Left ventricle myocardium inferior (tissue), 1 donor: ENCODE results near the gene EEA1. TPM values are rescaled to one million over a fixed set of nuclear protein-coding genes. Genes with fewer than 3 reads are reported as not detected.

Source experiments
- DNase-seq: peaks from one replicate; pipeline ENCODE4 v3.0.0-alpha.2; 2020
- H3K27ac ChIP-seq: fragments of 200-600 bp; replicated peaks from 2 replicates; pipeline ENCODE4 v1.8.0; 2021
- H3K27me3 ChIP-seq: fragments of 200-600 bp; 2 replicates; pipeline ENCODE4 v1.8.0; 2021; ENCODE audit warnings: low read depth
- H3K36me3 ChIP-seq: fragments of 200-600 bp; 2 replicates; pipeline ENCODE4 v1.8.0; 2021
- H3K4me1 ChIP-seq: fragments of 200-600 bp; 2 replicates; pipeline ENCODE4 v1.8.0; 2021
- H3K4me3 ChIP-seq: fragments of 200-600 bp; 2 replicates; pipeline ENCODE4 v1.8.0; 2021; ENCODE audit warnings: mild to moderate bottlenecking, moderate library complexity
- H3K9me3 ChIP-seq: fragments of 200-600 bp; replicated peaks from 2 replicates; pipeline ENCODE4 v1.8.0; 2021
- intact Hi-C: fragments of 100-400 bp; cut with micrococcal nuclease; formaldehyde crosslinking; loops from one replicate; pipeline ENCODE4 v1.11.0; 2022
- total RNA-seq: library from RNA; stranded (reverse); fragmentation: NEBNext Ultra II Directional; extraction: Animal tissue kit (Norgen Biotek cat#: 25700); gene quantifications from one replicate; pipeline ENCODE4 v1.2.1, GENCODE V29; 2021
- TF ChIP-seq, protein P1 (sequence below): fragments of 200-600 bp; IDR thresholded peaks from 2 replicates; pipeline ENCODE4 v1.8.0; 2021; ENCODE audit warnings: antibody characterized with exemption, mild to moderate bottlenecking, borderline replicate concordance
- donor health status: DM: no; HTN: yes; CAD: no; lungs with severe emphysema.

Gene EEA1
- total RNA-seq, 1 donor from 2014 or later: 23.9 TPM

DNA sequence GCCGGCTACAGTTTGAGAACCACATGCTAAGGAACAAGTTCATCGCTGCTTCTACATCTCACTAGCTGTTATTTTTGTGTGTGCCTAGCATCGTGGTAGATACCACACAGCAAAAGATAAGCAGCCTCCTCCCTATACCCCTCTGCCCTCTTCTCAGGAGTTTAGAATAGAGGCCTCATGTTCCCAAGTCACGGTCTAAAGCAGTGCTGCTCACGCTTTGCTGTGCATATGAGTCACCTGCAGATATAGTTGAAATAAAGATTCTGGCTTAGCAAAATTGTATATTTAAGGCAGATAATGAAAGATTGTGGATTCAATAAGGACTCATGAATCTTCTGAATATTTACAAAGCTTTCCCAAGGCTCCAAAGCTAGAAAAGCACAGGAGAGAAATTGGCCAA is 198.3 kb downstream of the EEA1 start:
- DNase-seq: no peak
- Histone ChIP-seq H3K27me3 (no peaks in the 10 kb centered on the region), H3K36me3 (no peaks in the 10 kb centered on the region), H3K9me3 (no peaks in the 10 kb centered on the region), H3K27ac (no peak overlapping the region), H3K4me1 (peaks cover 7% of the 10 kb centered on the region), H3K4me3 (no peak overlapping the region)
- TF ChIP-seq, protein P1, sequence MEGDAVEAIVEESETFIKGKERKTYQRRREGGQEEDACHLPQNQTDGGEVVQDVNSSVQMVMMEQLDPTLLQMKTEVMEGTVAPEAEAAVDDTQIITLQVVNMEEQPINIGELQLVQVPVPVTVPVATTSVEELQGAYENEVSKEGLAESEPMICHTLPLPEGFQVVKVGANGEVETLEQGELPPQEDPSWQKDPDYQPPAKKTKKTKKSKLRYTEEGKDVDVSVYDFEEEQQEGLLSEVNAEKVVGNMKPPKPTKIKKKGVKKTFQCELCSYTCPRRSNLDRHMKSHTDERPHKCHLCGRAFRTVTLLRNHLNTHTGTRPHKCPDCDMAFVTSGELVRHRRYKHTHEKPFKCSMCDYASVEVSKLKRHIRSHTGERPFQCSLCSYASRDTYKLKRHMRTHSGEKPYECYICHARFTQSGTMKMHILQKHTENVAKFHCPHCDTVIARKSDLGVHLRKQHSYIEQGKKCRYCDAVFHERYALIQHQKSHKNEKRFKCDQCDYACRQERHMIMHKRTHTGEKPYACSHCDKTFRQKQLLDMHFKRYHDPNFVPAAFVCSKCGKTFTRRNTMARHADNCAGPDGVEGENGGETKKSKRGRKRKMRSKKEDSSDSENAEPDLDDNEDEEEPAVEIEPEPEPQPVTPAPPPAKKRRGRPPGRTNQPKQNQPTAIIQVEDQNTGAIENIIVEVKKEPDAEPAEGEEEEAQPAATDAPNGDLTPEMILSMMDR: no peak
- intact Hi-C loops: no loop called here

DNA sequence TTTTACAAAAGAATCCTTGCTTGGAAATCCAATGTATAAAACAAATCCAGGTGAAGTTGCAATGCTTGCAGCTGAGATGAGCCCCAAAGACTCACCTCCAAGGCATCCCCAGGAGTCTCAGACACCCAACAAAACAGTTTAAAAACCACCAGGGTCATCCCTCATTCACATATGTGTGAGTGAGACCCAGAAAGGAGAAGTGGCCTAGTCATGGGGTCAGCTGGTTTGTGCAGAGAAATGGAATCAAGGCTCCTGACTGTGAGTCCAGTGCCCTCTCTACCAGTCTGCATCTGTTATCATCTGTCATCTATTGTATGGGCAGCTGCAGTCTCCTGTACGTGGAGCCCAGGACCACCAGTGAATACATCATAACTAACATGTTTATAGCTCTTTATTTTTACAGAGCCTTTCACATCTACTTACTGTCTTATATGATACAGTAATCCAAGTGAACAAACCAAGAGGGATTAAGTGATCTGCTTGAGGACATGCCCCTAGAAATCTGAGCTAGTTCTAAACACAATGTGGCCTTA is 199.3 kb downstream of the EEA1 start:
- no peaks in the 10 kb centered on the region for H3K36me3 ChIP-seq
- H3K27me3 ChIP-seq: no peaks in the 10 kb centered on the region
- DNase-seq: no peak
- H3K4me3 ChIP-seq: no peak overlapping the region
- intact Hi-C loops: no loop called here
- no peak overlapping the region for H3K27ac ChIP-seq
- peaks cover 2% of the 10 kb centered on the region for H3K4me1 ChIP-seq
- TF ChIP-seq, protein P1: no peak
- H3K9me3 ChIP-seq: peaks cover 6% of the 10 kb centered on the region

DNA sequence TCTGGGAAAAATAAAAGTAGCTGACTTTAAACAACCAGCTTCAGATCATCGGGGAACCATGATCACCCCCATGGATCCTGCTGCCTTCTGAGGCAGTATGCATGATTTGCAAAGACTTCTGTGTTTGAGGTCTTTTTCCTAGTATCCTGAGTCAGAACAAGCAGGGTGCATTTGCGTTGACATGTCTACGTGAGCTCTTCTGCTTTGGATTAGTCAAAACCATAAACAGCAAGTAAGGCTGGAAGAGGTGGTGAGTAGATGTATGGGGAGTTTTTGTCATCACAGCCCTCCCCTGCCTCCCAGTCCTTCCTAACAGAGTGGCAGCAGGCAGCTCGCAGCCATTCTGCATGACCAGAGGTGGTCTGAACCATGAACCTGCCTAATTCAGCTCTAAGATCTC is 202.2 kb downstream of the EEA1 start:
- Histone ChIP-seq H3K4me3 (no peak overlapping the region), H3K36me3 (no peaks in the 10 kb centered on the region), H3K27me3 (no peaks in the 10 kb centered on the region), H3K9me3 (peaks cover 11% of the 10 kb centered on the region), H3K4me1 (no peaks in the 10 kb centered on the region), H3K27ac (no peak overlapping the region)
- intact Hi-C loops: no loop called here
- TF ChIP-seq, protein P1: no peak
- DNase-seq: no peak

DNA sequence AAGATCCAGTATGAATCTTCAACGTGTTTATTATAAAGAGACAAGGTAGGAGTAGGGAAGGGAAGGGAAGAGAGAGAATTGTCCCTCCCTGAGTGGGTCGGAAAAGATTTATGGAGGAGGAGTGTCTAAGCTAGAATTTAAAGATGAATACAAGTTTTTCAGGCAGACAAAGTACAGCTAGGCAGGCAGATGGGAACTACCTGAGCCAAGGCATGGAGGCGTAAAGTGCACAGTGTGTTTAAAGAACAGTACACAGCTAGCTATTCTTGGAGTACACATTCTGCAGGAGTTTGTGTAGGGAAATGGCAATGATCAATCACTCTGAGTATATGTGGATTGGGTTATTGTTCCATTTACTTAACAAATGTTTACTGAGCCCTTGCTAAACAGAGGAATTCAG is 206.2 kb downstream of the EEA1 start:
- Histone ChIP-seq H3K36me3 (no peaks in the 10 kb centered on the region), H3K27ac (no peak overlapping the region), H3K4me1 (no peaks in the 10 kb centered on the region), H3K4me3 (no peak overlapping the region), H3K9me3 (peaks cover 11% of the 10 kb centered on the region), H3K27me3 (no peaks in the 10 kb centered on the region)
- intact Hi-C loops: no loop called here
- no peak for DNase-seq
- TF ChIP-seq, protein P1: no peak

DNA sequence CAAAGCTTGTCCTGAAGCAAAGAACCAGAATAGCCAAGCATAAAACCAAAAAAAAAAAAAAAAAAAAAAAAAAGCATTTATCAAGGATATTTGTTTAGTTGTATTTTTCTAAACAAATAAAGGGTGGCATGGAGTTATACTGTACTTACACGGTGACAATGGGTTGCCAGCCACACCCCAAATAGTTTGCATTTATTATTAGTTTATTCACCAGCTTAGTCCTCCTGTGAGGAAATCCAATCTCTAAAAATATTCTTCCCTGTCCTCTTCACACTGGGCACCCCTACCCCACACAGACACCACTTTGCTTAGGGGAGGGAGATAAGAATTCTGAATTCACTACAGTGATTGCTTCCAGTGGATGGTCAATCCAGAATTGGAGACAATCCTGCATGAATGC is 207.4 kb downstream of the EEA1 start:
- H3K9me3 ChIP-seq: peaks cover 11% of the 10 kb centered on the region
- no peak overlapping the region for H3K4me3 ChIP-seq
- H3K36me3 ChIP-seq: no peaks in the 10 kb centered on the region
- no peak for DNase-seq
- H3K4me1 ChIP-seq: no peaks in the 10 kb centered on the region
- no peak overlapping the region for H3K27ac ChIP-seq
- H3K27me3 ChIP-seq: no peaks in the 10 kb centered on the region
- intact Hi-C loops: no loop called here
- TF ChIP-seq, protein P1: no peak
